Measurements from ENCODE around the gene C1orf232.

Gene C1orf232

DNA sequence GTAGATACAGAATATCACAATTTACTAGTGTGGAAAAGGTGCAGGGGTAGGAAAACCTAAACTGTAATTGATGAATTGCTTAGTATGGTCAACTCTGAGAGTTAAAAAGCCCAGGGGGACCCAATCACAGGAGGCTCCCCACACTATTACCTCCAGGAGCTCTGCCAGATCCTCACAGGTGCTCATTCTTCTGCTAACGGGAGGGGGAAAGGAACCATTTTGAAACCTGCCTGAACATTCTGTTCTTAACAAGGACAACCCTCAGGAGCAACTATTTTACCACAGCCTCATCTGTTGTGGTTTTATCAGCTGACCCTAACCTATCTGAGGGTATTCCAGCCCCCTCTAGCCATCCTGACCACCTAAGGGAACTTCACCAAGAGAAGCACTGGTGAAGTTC, 38.1 kb downstream of the C1orf232 start:
- Histone ChIP-seq H3K9ac (ENCODE audit: low read depth, low read length) (no peak overlapping the region), H3K4me1 (ENCODE audit: control insufficient read depth, insufficient read depth, low read length) (peaks cover 8% of the 10 kb centered on the region; the same call in 1 of the 2 replicates), H3K4me3 (ENCODE audit: low read depth, low read length) (no peak overlapping the region), H3K36me3 (ENCODE audit: control insufficient read depth, insufficient read depth, low read length) (no peaks in the 10 kb centered on the region), H3K27ac (ENCODE audit: low read depth, low read length) (no peak overlapping the region), H3K9me3 (ENCODE audit: control insufficient read depth, insufficient read depth, low read length) (no peaks in the 10 kb centered on the region), H3K27me3 (ENCODE audit: control insufficient read depth, insufficient read depth, low read length) (no peaks in the 10 kb centered on the region)

DNA sequence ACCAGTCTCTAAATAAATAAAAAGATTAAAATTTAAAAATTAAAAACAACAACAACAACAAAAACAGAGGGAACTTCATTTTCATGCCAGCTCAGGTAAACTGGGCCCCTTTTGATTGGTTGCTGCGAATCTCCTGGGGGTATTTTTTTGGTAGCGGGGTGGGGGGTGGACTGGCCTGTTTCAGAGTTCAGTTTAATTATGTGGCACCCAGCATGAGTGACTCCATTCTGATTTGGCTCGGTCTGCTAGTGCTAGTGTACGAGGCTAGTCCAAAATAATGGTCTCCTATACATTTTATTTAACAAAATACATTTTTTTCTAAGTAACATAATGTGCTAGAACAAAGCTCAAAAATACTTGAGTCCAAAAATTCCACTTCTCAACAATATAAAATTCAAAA, 39.0 kb downstream of the C1orf232 start:
- Histone ChIP-seq H3K4me1 (ENCODE audit: control insufficient read depth, insufficient read depth, low read length) (peaks cover 8% of the 10 kb centered on the region; the same call in 1 of the 2 replicates), H3K27ac (ENCODE audit: low read depth, low read length) (no peak overlapping the region), H3K36me3 (ENCODE audit: control insufficient read depth, insufficient read depth, low read length) (no peaks in the 10 kb centered on the region), H3K9ac (ENCODE audit: low read depth, low read length) (no peak overlapping the region), H3K9me3 (ENCODE audit: control insufficient read depth, insufficient read depth, low read length) (no peaks in the 10 kb centered on the region), H3K4me3 (ENCODE audit: low read depth, low read length) (no peak overlapping the region), H3K27me3 (ENCODE audit: control insufficient read depth, insufficient read depth, low read length) (no peaks in the 10 kb centered on the region)

DNA sequence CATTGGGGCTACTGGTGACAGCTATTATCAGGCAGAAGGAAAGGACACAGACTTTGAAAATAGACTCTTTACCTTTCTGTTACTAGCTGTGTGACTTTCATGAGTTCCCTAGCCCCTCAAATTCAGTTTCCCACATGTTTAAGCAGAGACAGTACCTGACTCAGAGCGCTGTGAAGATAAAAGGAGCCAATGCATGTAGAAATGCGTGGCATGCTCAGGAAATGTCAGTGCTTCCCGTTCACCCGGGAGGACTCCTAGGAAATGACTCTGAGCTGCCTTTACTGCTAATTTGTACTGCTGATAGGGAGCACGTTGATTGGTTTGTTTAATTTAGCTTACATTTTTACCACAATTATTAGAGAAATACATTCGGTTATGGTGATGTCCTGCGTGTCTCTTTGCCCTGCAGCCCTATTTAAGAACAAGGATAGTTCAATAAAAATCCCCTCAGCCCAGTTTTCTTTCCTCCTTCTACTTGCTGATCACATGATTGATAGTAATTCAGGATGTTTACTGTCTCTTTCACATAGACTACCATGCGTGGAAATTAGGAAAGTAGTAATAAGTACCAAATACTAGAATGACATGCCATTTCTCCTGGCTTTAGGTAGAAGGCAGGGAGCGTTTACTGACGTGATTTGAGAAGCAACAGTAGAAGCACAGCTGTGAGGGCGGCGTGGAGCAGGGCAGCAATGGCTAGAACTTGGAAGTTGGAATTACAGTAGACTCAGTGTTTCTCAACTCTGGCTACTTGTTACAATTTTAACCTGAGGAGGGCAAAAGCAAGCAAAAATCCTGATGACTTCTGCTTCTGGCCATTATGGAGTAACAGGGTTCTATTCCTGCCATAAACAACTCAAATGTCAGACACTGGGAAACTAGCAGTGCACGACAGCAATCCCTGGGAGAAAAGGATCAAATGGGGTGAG, 41.3 kb downstream of the C1orf232 start:
- H3K4me1 ChIP-seq (ENCODE audit: control insufficient read depth, insufficient read depth, low read length) = peaks cover 8% of the 10 kb centered on the region; the same call in 1 of the 2 replicates
- H3K36me3 ChIP-seq (ENCODE audit: control insufficient read depth, insufficient read depth, low read length) = peaks cover 9% of the 10 kb centered on the region; the same call in 1 of the 2 replicates
- no peak overlapping the region for H3K9ac ChIP-seq (ENCODE audit: low read depth, low read length)
- no peak overlapping the region for H3K4me3 ChIP-seq (ENCODE audit: low read depth, low read length)
- no peaks in the 10 kb centered on the region for H3K9me3 ChIP-seq (ENCODE audit: control insufficient read depth, insufficient read depth, low read length)
- H3K27ac ChIP-seq (ENCODE audit: low read depth, low read length) = no peak overlapping the region
- no peaks in the 10 kb centered on the region for H3K27me3 ChIP-seq (ENCODE audit: control insufficient read depth, insufficient read depth, low read length)

DNA sequence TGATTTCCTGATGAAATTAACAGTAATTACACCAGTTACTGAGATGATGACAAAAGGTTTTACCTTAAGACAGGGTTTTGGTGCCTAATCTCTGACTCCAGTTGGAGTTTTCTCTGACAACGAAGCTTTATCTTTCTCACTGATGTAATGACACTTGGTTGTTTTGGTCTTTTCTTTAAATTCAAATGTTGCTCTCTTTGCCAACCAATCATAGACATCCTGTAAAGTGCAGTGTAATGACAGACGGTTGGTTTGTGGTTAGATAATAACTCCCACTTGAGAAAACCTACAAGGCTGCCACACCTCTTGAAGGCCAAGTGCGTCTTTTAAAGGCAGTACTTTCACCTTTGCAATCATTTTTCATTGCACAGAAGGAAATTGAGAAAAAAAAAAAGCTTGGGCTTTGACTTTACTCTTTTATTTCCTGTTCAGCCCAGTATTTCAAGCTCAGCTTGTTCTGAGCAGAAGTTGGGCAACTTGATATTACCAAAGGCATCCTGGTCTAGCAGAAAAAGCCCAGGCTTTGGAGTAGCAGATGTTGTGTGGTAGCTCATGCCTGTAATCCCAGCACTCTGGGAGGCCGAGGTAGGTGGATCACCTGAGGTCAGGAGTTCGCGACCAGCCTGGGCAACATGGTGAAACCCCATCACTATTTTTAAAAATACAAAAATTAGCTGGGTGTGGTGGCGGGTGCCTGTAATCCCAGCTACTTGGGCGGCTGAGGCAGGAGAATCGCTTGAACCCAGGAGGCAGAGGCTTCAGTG, 42.3 kb downstream of the C1orf232 start:
- Histone ChIP-seq H3K4me3 (ENCODE audit: low read depth, low read length) (no peak overlapping the region), H3K9me3 (ENCODE audit: control insufficient read depth, insufficient read depth, low read length) (no peaks in the 10 kb centered on the region), H3K27me3 (ENCODE audit: control insufficient read depth, insufficient read depth, low read length) (no peaks in the 10 kb centered on the region), H3K36me3 (ENCODE audit: control insufficient read depth, insufficient read depth, low read length) (peaks cover 15% of the 10 kb centered on the region; the same call in 1 of the 2 replicates), H3K9ac (ENCODE audit: low read depth, low read length) (no peak overlapping the region), H3K4me1 (ENCODE audit: control insufficient read depth, insufficient read depth, low read length) (peaks cover 8% of the 10 kb centered on the region; the same call in 1 of the 2 replicates), H3K27ac (ENCODE audit: low read depth, low read length) (no peak overlapping the region)

DNA sequence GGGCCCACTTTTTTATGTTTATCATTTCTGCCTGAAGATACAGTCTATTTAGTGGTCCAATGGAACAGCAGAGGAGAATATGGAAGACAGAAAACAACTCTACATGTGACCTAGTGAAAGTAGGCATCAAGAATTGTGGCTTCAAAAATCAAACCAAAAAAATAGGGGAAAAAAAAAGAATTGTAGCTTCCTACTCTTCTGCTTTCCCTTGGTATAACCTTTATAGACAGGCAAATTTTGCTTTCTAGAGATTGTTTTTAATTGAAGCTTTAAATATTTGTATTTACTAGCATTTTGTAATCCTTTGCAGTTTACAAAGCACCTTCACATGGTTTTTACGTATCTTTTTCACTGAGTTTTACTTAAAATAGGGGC, 42.8 kb downstream of the C1orf232 start:
- no peak overlapping the region for H3K27ac ChIP-seq (ENCODE audit: low read depth, low read length)

DNA sequence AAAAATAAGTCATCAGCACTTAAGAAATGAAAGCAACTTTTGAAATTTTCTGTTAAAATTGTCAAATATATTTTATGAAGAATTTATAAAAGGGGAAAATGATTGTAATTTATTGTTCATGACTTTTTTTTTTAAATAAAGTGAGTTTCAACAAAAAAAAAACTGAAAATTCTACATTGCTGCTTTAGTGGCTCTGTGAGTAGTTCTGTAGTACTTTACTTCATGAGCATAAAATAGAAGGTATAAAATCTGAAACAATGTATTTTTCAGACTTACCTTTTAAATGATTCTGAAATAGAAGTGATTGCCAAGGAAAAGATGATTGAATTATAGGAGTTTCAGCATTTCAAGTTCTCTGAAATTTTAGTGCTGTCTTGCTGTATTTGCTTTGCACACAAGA, 43.4 kb downstream of the C1orf232 start:
- Histone ChIP-seq H3K27ac (ENCODE audit: low read depth, low read length) (no peak overlapping the region), H3K9ac (ENCODE audit: low read depth, low read length) (no peak overlapping the region), H3K9me3 (ENCODE audit: control insufficient read depth, insufficient read depth, low read length) (no peaks in the 10 kb centered on the region), H3K4me1 (ENCODE audit: control insufficient read depth, insufficient read depth, low read length) (peaks cover 8% of the 10 kb centered on the region; the same call in 1 of the 2 replicates), H3K4me3 (ENCODE audit: low read depth, low read length) (no peak overlapping the region), H3K27me3 (ENCODE audit: control insufficient read depth, insufficient read depth, low read length) (no peaks in the 10 kb centered on the region), H3K36me3 (ENCODE audit: control insufficient read depth, insufficient read depth, low read length) (peaks cover 15% of the 10 kb centered on the region; the same call in 1 of the 2 replicates)

More for the DNA sequence above, 42.8 kb downstream of the C1orf232 start:
- Histone ChIP-seq H3K27me3 (ENCODE audit: control insufficient read depth, insufficient read depth, low read length) (no peaks in the 10 kb centered on the region), H3K36me3 (ENCODE audit: control insufficient read depth, insufficient read depth, low read length) (peaks cover 15% of the 10 kb centered on the region; the same call in 1 of the 2 replicates), H3K4me1 (ENCODE audit: control insufficient read depth, insufficient read depth, low read length) (peaks cover 8% of the 10 kb centered on the region; the same call in 1 of the 2 replicates), H3K9ac (ENCODE audit: low read depth, low read length) (no peak overlapping the region), H3K4me3 (ENCODE audit: low read depth, low read length) (no peak overlapping the region), H3K9me3 (ENCODE audit: control insufficient read depth, insufficient read depth, low read length) (no peaks in the 10 kb centered on the region)

DNA sequence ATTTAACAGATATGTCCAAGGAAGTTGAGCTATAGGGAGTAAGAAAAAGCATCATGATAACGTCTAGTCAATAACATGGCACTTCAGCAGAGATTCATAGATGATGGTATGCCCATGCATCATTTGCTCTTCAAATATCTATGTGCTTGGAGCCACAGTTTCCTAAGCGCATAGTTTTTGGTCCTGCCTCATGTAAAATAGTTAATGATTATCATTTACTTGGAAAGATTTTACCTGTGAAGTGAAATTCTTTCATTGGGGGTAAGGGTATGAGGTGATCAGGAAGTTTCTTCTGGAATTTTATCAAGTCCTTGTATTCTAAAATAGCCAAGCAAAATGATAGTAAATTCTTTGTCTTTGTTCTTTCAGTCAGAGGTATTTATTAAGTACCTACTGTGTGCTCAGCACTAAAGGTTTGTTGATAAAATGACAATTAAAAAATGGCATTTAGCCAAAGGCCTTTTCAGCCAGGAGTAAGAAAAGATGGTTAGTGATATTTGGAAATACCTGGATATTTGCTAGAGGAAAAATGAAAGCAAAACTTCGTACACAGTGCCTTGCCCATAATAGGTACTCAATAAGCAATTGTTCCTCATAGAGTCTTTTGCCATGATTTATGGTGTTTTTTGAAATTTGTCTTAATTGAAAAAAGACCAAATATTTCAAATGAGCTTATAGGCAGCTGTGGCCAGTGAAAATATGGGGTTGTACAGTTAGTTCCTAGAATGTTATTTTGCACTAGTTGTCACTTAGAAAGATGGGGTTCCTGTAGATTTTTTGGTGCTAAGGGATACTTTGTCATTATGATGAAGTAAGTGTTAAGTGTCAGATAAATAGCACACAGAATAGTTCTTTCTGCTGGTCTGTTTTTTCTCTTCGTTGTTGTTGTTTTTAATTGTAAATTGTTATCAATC, 44.1 kb downstream of the C1orf232 start:
- H3K4me1 ChIP-seq (ENCODE audit: control insufficient read depth, insufficient read depth, low read length) = peaks cover 8% of the 10 kb centered on the region; the same call in 1 of the 2 replicates
- no peaks in the 10 kb centered on the region for H3K27me3 ChIP-seq (ENCODE audit: control insufficient read depth, insufficient read depth, low read length)
- H3K9ac ChIP-seq (ENCODE audit: low read depth, low read length) = no peak overlapping the region
- no peak overlapping the region for H3K27ac ChIP-seq (ENCODE audit: low read depth, low read length)
- no peak overlapping the region for H3K4me3 ChIP-seq (ENCODE audit: low read depth, low read length)
- no peaks in the 10 kb centered on the region for H3K9me3 ChIP-seq (ENCODE audit: control insufficient read depth, insufficient read depth, low read length)
- peaks cover 15% of the 10 kb centered on the region; the same call in 1 of the 2 replicates for H3K36me3 ChIP-seq (ENCODE audit: control insufficient read depth, insufficient read depth, low read length)

DNA sequence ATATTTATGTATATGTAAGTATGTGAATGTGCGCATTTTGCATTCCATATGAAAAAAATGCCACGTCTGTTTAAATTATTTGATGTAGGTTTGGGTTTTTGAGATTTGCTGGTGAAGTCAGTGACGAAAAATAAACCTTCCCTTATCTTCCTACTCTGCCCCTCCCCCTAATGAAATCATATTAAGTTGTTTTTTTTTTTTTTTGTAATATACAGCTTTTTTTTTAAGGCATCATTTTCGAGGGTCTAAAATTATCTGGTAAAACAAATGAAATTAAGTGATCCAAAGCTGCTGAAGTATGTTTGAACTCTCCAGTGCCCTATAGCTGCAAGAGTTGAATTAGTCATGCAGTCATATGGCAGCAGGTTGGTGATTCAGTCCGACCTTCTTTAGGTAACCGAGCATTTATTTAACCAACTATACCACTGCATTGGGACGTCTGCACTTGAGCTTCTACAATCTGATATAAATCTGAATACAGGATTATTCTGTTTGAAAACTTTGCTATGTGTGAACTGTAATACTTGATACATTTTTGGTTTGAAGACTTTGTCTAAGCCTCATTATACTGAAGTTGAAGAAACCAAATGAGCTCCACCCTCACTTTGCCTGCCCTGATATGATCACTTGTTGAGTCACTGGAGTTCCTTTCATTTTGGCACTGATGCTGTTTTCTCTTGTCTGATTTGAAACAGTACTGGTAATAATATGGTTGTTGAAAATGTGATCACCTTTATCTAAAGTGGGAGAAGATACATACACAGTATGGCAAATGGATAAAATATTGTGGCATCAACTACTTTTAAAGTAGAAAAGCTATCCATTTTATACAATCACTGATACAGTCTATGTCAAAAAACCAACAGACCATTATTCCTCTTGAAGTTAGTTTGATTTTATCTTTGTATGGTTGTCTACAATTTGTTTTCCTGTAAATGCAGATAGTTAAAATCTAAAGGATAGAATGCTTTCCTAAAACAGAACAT, 45.5 kb downstream of the C1orf232 start:
- no peaks in the 10 kb centered on the region for H3K9me3 ChIP-seq (ENCODE audit: control insufficient read depth, insufficient read depth, low read length)
- no peak overlapping the region for H3K9ac ChIP-seq (ENCODE audit: low read depth, low read length)
- H3K4me3 ChIP-seq (ENCODE audit: low read depth, low read length) = no peak overlapping the region
- H3K36me3 ChIP-seq (ENCODE audit: control insufficient read depth, insufficient read depth, low read length) = peaks cover 24% of the 10 kb centered on the region
- H3K27me3 ChIP-seq (ENCODE audit: control insufficient read depth, insufficient read depth, low read length) = no peaks in the 10 kb centered on the region
- H3K27ac ChIP-seq (ENCODE audit: low read depth, low read length) = no peak overlapping the region
- peaks cover 8% of the 10 kb centered on the region; the same call in 1 of the 2 replicates for H3K4me1 ChIP-seq (ENCODE audit: control insufficient read depth, insufficient read depth, low read length)

DNA sequence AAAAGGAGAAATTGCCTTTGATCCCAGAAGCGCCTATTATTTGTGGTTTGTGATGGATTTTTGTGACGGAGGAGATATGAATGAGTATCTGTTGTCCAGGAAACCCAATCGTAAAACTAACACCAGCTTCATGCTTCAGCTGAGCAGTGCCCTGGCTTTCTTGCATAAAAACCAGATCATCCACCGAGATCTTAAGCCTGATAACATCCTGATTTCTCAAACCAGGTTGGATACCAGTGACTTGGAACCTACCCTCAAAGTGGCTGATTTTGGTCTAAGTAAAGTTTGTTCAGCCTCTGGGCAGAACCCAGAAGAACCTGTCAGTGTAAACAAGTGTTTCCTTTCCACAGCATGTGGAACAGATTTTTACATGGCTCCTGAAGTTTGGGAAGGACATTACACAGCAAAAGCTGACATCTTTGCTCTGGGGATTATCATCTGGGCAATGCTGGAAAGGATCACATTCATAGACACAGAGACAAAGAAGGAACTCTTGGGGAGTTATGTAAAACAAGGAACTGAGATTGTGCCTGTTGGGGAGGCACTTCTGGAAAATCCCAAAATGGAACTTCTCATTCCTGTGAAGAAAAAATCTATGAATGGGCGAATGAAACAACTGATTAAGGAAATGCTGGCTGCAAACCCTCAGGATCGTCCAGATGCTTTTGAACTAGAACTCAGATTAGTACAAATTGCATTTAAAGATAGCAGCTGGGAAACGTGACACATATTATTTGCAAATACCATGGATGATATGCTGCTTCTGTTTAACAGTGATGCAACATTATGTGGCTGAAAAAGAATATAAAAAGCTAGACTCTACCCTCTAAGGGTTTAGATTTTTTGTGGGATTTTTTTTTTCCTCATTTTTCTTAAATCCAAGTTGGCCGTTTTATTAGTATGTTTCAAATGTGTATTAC, 46.6 kb downstream of the C1orf232 start:
- Histone ChIP-seq H3K27ac (ENCODE audit: low read depth, low read length) (no peak overlapping the region), H3K4me1 (ENCODE audit: control insufficient read depth, insufficient read depth, low read length) (peaks cover 8% of the 10 kb centered on the region; the same call in 1 of the 2 replicates), H3K9me3 (ENCODE audit: control insufficient read depth, insufficient read depth, low read length) (no peaks in the 10 kb centered on the region), H3K36me3 (ENCODE audit: control insufficient read depth, insufficient read depth, low read length) (peaks cover 30% of the 10 kb centered on the region), H3K9ac (ENCODE audit: low read depth, low read length) (no peak overlapping the region), H3K27me3 (ENCODE audit: control insufficient read depth, insufficient read depth, low read length) (no peaks in the 10 kb centered on the region), H3K4me3 (ENCODE audit: low read depth, low read length) (no peak overlapping the region)
